GM18517 (cell line): Measurements from ENCODE around the gene RTN4RL2.
"Not testable (repeated sequence)": the region's sequence is repeated elsewhere in the genome, so short reads cannot be mapped to it uniquely, and the experiment has no call there.

Source experiments
- ATAC-seq: cut with Tn5 transposase; IDR thresholded peaks from one replicate; pipeline ENCODE4 v1.9.1; 2021; ENCODE audit warnings: mild to moderate bottlenecking, moderate library complexity; ENCODE audit not compliant: unreplicated experiment

RTN4RL2 gene

DNA sequence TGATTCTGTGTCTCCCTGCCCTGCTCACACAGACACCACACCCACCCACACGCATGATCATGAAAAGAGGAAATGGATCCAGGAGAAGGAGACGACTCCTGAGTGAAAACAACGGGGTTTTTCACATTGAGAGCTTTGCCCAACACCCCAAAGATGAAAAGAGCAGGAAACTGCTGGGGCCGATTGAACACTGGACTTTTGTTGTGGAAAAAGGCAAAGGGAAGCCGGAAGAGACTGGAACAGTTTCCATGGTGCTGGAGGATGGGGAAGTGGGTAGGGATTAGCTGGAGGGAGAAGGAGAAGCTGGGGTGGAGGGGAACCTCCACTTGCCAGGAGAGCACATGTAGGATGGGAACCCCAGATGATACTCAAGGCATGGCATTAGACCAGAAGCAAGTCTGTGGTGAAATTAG is 28.2 kb upstream of the RTN4RL2 start:
- ATAC-seq, result no peak

GRCh38 chr11:57432714-57433163 is 27.6 kb upstream of the RTN4RL2 start:
- ATAC-seq, result no peak

- no peak for ATAC-seq
Measured at GRCh38 chr11:57434640-57435546, 25.4 kb upstream of the RTN4RL2 start.

- ATAC-seq, result no peak
Measured at GRCh38 chr11:57436031-57436430, 24.3 kb upstream of the RTN4RL2 start.

DNA sequence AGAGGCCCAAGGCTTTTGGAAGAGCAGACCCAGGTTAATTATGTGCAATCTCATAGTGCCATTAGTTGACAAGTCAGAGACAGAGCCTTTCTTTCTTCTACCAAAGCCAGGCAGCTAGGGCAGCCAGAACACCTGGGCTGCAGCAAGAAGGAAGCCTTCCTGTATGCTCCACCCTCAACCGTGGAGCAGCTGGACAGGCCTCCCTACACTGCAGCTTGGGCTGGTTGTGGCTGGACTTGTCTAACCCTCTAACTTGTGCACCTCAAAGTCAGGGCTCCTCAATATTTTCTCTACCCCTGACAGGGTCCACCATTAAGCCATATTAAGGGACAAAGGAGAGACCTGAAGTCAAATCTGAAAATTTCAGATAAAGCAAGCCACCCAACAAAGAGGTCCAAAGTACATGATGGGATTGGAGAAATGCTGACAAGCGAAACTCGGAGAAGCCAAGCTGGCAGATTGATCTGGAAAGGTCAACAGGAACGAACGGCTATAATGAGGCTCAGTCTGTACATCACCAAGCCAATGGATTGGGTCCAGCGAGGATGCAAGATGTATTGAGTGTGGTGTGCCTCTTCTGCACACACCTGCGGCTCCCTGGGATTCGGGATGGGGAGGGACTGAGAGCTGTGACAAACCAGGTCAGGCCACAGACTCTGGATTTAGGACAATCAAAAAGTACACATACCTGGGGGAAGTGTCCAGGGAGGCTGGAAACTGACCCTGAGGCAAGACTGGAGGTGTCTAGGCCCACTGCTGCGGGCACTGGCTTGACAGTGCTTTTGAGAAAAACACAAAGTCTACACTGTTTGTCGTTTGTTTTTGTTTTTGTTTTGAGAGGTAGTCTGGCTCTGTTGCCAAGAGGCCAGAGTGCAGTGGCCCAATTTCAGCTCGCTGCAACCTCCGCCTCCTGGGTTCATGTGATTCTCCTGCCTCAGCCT is 21.7 kb upstream of the RTN4RL2 start:
- ATAC-seq, result no peak

- no peak for ATAC-seq
Measured at GRCh38 chr11:57439786-57440185, 20.5 kb upstream of the RTN4RL2 start.

DNA sequence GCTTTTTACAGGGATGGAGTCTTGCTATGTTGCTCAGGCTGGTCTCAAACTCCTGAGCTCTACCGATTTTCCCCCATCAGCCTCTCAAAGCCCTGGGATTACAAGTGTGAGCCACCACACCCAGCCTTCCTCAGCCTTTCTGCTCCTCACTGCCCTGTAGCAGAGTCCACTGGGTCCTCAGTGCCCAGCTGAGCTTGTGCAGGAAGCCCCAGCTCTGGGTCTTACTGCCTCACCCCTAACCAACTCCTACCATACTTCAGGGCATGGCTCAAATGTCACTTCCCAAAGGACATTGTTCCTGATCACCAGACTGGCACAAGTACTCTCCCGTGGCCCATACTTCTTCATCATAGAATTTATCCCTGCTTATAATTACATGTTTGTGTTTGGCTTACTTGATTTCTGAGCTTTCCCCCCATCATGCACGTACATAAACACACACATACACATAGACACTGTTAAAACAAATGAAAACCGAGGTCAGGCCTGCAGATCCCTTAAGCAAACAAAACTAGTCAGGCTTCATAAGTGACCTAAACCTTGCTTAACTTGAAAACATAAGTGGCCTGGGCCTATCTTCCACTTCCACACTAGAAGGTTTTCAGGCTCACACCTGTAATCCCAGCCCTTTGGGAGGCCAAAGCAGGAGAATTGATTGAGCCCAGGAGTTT is 19.4 kb upstream of the RTN4RL2 start:
- no peak for ATAC-seq

DNA sequence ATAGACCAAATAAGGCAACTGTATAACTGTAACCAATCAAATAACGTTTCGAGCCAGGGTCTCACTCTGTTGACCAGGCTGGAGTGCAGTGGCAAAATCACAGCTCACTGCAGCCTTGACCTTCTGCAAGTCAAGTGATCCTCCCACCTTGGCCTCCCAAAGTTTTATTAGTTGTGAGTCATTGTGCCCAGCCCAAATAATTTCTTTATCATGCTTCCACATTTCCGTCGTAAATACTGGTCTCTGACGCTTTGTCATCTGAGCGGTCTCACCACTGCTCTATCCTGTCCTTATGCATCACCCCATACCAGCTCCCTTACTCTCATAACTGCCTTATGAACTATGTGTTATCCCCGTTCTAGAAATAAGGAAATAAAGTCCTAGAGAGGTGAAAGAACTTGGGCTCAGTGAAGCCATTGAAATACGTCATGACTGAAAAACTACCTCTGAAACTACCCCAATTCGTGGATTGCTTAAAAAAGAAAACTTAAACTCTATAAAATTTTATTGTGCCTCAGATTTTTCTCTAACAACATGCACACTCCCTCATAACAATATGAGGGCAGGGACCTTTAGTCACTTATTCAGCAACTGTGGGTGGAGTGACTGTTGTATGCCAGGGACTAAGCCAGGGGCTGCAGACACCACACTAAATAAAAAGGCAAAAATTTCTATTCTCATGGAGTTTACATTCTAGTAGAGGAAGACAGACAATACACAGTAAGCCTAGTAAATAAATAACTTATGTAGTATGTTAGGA is 15.8 kb upstream of the RTN4RL2 start:
- no peak for ATAC-seq

DNA sequence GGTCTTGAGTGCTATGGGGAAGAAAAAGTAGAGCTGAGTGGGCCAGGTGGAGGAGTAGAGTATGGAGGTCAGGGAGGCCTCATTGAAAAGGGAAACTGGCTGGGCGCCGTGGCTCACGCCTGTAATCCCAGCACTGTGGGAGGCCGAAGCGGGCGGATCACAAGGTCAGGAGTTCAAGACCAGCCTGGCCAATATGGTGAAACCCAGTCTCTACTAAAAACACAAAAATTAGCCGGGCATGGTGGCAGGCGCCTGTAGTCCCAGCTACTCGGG is 15.3 kb upstream of the RTN4RL2 start:
- not testable (repeated sequence) for ATAC-seq

DNA sequence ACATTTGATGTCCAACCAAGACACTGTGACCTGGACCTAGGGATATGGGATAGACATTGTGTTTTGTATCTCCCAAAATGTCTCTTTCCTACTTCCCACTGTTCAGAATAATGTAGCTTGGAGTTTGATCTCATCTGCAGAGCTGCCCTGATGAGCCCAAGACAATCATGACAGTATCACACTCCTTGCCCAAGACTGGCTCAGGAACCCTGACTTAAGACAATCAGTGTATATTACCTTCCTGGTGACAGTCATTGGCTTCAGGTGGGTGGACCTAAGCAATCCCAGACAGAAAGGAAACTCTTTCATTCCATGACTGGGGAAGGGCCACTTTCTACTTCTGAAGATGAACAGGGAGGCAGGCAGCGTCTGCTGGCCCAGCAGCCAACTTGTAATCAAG is 14.3 kb upstream of the RTN4RL2 start:
- no peak for ATAC-seq

GRCh38 chr11:57453543-57454177 is 6.7 kb upstream of the RTN4RL2 start:
- no peak for ATAC-seq

DNA sequence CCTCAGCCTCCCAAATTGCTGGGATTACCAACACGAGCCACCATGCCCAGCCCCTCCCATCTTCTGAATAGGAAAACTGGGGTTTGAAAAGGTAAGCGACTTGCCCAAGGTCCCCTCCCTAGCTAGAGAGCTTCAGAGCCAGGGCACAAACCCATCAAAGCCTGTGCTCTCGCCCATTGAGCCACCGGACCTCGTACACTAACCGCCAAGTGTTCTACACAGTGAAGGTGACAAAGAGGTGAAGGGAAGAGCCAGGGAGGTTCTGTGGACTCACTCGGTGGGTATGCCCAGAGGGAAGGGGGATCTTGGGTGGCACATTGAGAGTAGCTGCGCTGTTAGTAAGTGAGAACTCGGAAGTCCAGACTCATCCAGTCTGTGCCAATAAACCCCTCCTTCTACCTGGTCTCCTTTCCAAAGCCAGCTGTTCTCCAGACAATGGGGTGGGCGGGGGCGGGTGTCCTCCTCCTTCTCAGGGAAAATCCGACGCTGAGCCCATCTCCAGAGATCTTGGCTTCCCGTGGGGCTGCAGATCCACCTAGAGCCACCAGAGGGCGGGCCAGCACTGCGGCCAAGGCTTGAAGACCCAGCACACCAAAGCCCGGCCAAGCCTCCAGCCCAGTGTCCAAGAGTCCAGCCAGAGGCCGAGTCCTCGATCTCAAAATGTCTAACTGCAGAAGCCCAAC is 3.2 kb upstream of the RTN4RL2 start:
- peak; percentile 62 for ATAC-seq

DNA sequence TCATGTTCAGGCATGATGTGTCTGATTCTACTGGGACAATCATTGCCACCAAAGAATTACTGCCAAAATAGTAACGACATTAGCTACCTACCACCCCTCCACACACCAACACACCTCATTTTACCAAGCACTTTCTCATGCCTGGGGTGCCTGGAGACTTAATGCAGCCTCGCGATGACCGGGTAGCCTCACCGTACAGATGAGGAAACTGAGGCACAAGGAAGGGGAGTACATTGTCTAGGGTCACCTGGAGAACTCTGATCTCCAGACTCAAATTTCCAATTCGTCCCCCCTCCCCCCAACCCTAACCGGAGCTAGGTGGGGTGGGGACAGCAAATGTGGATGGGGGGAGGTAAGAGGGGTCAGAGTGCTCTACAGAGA is 2.7 kb upstream of the RTN4RL2 start:
- ATAC-seq, result peak; percentile 41

DNA sequence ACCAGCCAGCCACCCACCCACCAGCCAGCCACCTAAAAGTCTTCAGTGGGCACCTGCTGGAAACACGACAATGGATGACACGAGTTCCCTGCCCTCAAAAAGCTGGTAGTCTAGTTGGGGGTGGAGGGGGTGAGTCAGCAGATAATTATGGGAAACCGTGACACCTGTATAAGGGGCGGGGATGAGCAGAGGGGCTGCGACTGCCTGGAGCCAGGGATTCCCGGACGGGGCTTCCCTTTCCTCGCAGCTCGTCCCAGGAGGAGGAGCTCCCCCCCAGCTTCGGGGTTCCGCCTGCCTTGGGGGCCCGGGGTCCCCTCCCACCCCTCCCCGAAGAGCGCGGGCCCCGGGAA is 2.3 kb upstream of the RTN4RL2 start:
- no peak for ATAC-seq

GRCh38 chr11:57458410-57459163 is 1.7 kb upstream of the RTN4RL2 start:
- ATAC-seq, result no peak

- no peak for ATAC-seq
Measured at GRCh38 chr11:57459164-57460021, 935 bp upstream of the RTN4RL2 start.

GRCh38 chr11:57460758-57461749 is 726 bp downstream of the RTN4RL2 start:
- ATAC-seq, result no peak
